SK-MEL-5 (cell line): ENCODE measurements around the gene RAPGEF4. TPM values are rescaled to one million over a fixed set of nuclear protein-coding genes. Genes with fewer than 3 reads are reported as not detected.
A peak's percentile ranks its signal among the peaks of the same experiment; 100 is the strongest.

Experiments
- DNase-seq: peaks from one replicate; pipeline ENCODE4 v3.0.0-alpha.2; 2016; ENCODE audit warnings: low read depth, low spot score
- in situ Hi-C: cut with HindIII; loops from 2 replicates; pipeline ENCODE4 v1.10.0; 2016; ENCODE audit warnings: low sequenced_read_pairs, high pct_unique_total_duplicates, low pct_unique_long_range_greater_than_20kb
- total RNA-seq: library from RNA; depleted of rRNA; stranded (reverse); fragments of >200 nt; shearing (Covaris generic); gene quantifications from 2 replicates; pipeline ENCODE4 v1.2.3, GENCODE V29; 2014

The RAPGEF4 gene
- total RNA-seq, 1 experiment from 2014 or later = 4.5 TPM

GRCh38 chr2:172905937-172906811 is 170.5 kb downstream of the RAPGEF4 start:
- DNase-seq = no peak
- in situ Hi-C loops = no loop called here

DNA sequence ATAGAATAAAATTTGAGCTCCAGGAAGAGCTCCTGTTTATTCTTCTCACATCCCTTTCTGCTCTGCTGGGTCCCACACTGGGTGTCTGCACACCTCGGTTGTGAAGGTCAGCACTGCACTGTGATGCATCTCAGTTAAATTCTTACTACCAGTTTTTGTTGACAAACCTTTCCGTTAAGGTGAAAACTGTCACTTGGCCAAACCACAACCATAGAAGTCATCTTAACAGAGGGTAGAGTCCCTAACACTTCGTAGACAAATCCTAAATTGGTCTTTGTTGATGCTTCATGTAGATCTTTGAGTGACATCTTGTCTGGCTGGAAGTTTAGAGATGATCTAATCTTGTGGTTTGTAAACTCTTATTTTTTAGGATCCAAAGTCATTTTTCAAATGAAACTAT is 172.6 kb downstream of the RAPGEF4 start:
- DNase-seq = no peak
- in situ Hi-C loops = no loop called here

DNA sequence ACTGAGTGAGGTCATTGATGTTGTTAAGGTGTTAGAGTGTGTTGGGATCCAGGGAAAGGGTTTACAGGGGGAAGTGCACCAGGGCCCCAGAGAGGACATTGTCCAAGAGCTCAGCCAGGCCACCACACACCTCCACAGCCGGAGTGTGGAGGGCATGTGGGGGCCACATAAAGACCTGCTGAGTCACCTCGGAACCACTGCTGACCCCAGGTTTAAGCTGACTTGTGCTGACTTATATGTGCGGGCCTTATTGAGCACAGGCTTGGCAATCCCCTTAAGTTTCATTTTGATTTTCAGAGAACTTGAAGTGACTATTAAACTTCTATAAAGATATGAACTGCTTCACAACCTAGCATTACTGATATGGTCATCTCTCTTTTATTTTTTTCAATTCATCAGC is 173.8 kb downstream of the RAPGEF4 start:
- in situ Hi-C loops = no loop called here
- no peak for DNase-seq

- DNase-seq = no peak
- in situ Hi-C loops = no loop called here
Measured at GRCh38 chr2:172912266-172912665, 176.6 kb downstream of the RAPGEF4 start.

DNA sequence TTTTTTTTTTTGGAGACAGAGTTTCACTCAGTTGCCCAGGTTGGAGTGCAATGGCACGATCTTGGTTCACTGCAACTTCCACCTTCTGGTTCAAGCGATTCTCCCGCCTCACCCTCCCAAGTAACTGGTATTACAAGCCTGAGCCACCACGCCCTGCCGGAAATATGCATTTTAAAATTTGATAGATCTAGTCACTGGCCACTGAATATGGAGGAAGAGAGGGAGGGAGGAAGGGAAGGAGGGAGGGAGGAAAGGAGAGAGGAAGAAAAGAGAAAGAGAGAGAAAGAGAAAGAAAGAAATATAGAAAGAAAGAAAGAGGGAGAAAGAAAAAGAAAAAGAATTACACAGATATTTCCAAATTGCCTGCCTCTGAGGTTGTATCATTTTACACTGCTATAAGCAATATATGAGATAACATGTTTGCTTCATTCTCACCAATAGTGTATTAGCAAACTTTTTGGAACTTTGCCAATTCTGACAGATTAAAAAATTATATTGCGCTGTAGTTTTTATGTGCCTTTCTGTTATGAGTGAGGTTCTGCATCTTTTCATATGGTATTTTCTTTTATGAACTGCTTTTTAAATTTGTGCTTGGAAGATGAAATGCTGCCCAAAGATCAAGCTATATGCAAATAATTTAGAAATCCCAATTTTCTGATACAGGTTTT is 178.8 kb downstream of the RAPGEF4 start:
- in situ Hi-C loops = no loop called here
- no peak for DNase-seq

GRCh38 chr2:172917716-172918115 is 182.1 kb downstream of the RAPGEF4 start:
- no peak for DNase-seq
- in situ Hi-C loops = no loop called here

GRCh38 chr2:172919732-172920131 is 184.1 kb downstream of the RAPGEF4 start:
- in situ Hi-C loops = no loop called here
- DNase-seq = no peak

DNA sequence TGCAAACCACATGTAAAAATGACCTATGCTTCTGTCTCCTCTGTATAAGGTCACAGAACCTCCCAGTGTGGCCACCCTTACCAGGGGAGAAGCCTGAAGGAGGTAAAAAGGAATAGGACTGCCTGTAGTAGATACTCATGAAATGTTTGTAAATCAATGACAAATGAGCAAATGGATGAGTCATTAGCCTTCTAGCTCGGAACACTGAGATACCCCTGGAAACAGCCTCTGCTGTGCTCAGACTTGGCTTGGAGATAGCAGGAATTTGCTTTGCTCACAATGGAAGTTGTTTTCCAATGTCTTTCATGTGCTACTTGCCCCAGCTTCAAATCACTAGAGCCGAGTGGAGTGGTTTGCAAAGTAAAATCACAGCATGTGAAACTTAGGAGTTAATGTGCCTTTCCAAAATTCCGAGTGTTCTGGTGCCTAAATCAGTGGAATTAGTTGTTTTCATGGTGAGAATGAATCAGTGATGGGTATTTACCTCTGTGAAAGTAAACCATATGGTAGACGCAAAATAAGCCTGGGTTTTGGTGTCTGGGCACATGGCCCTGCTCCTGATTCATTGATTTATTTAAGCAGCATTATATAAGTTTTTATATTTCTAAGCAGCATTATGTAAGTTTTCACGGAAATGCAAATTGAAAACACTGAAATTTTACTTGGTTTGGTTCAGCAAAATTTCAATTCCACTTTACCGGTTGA is 186.0 kb downstream of the RAPGEF4 start:
- in situ Hi-C loops = no loop called here

GRCh38 chr2:172922306-172922705 is 186.7 kb downstream of the RAPGEF4 start:
- in situ Hi-C loops = no loop called here
- DNase-seq = no peak

More for the DNA sequence above, 186.0 kb downstream of the RAPGEF4 start:
- no peak for DNase-seq

- in situ Hi-C loops = no loop called here
- DNase-seq = no peak
Measured at GRCh38 chr2:172922815-172923214, 187.2 kb downstream of the RAPGEF4 start.

DNA sequence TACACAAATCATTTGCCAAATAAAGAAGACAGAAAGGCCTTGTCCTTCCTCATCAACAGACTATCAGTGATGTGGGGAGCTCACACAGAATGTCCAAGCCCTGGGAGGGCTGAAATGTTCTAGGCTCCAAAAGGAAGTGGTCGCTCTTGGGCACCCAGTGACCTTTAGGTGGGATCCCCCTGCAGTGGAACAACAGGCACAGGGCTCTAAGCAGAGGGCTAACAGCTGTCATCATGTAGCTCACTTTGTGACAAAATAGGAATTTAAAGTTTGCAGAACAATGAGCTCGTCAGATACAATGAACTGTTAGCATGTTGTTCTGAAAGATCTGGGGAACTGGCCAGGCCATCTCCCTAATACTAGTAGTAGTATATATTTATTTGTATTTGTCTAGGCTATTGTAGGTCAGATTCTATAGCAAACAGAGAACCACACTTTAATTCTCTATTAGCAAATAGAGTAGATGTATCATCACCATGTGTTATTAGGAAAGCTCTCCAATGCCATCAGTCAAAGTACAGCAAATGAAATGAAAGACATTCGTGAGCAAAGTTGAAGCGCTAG is 188.5 kb downstream of the RAPGEF4 start:
- no peak for DNase-seq
- in situ Hi-C loops = no loop called here

- in situ Hi-C loops = no loop called here
- DNase-seq = no peak
Measured at GRCh38 chr2:172925600-172925999, 190.0 kb downstream of the RAPGEF4 start.

DNA sequence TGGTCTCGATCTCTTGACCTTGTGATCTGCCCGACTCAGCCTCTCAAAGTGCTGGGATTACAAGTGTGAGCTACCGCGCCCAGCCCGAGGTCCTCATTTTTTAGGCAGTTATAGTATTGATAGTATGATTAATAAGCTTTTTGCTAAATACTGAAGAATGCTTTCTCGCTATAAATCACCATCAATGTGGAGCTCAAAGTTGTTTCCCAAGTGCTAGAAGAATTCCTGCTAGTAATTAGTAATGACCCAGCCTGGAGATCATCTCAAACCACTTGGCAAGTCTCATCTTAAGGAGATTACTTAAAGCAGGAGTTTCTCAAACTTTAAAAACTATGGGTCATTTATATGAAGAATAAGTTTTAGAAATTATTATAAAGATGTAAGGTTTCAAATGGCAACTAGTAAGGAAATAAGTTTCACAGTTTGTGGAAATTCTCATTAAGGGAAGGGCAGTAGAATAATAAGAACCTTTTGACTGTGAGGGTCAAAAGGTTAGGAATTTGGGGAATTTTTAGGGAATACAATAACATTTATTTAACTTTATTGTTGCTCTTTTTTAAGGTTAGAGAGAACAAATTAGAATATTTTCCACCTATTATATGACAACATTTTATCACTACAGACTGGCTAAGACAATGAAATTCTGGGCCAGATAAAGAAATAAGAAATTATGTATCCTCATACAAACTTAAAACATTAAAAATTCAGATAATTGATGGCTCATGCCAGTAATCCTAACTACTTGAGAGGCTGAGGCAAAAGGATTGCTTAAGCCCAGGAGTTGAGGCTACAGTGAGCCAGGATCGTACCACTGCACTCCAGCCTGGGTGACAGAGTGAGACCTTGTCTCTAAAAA is 191.4 kb downstream of the RAPGEF4 start:
- in situ Hi-C loops = no loop called here
- no peak for DNase-seq

GRCh38 chr2:172927641-172928357 is 192.2 kb downstream of the RAPGEF4 start:
- in situ Hi-C loops = no loop called here
- no peak for DNase-seq

- no peak for DNase-seq
- in situ Hi-C loops = no loop called here
Measured at GRCh38 chr2:172928756-172929155, 193.1 kb downstream of the RAPGEF4 start.

DNA sequence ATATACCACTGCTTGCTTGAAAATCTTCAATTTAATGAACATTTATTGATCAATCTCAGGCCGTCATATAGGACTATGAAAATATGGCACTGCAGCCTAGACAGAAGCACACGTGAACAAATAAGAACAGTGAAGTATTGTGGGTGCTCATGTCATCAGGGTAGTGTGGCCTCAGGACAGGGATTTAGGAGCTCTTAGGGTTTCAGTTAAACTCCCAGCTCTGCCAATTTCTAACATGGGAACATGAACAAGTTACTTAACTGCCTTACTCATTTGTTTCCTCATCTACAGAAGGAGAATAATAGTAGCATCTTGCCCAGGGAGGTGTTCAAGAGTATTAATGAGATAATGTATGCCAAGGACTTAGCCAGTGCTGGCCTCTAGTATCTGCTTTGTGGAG is 194.0 kb downstream of the RAPGEF4 start:
- in situ Hi-C loops = no loop called here

DNA sequence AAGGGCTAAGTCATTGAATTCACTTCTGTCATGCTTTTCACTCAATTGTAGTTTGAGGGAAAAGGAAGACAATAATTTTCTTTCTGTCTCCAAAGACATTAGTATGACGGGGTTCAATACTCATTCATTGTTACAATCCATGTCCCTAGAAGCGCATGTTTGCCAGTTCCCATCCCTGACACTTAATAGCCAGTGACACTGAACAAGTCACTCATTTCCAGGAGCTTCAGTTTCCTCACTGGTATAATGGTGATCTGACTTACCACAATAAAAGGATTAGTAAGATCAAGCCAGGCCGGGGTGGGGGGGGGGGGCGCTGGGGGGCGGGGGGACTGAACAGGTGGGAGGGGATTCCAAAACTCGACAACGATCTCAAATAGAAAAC is 195.2 kb downstream of the RAPGEF4 start:
- no peak for DNase-seq
- in situ Hi-C loops = no loop called here

More for the DNA sequence above, 194.0 kb downstream of the RAPGEF4 start:
- DNase-seq = peak; percentile 24
